Activated CD4-positive, alpha-beta T cell treated with anti-CD3 and anti-CD28 coated beads for 24 hours (primary cell): ENCODE data around the gene CDCA4.

Source experiments
- DNase-seq, 2 donors: peaks; one replicate each; pipeline ENCODE4 v3.0.0-alpha.2; 2020; ENCODE audit warnings: low read depth in 2 of 2

Gene CDCA4

GRCh38 chr14:105013150-105013785 is 7.6 kb downstream of the CDCA4 start:
- no peak for DNase-seq

GRCh38 chr14:105012171-105012985 is 8.5 kb downstream of the CDCA4 start:
- DNase-seq: no peak

GRCh38 chr14:105011312-105011990 is 9.4 kb downstream of the CDCA4 start:
- no peak for DNase-seq

GRCh38 chr14:105010891-105011291 is 10.0 kb downstream of the CDCA4 start:
- DNase-seq: no peak

- no peak for DNase-seq
Observed at GRCh38 chr14:105010106-105010505, 10.8 kb downstream of the CDCA4 start.

- no peak for DNase-seq
Observed at GRCh38 chr14:105007593-105008264, 13.2 kb downstream of the CDCA4 start.

GRCh38 chr14:105006831-105007592 is 13.9 kb downstream of the CDCA4 start:
- DNase-seq: no peak

- no peak for DNase-seq
Observed at GRCh38 chr14:105005929-105006830, 14.7 kb downstream of the CDCA4 start.

GRCh38 chr14:105005329-105005928 is 15.5 kb downstream of the CDCA4 start:
- no peak for DNase-seq

- DNase-seq: no peak
Observed at GRCh38 chr14:104999361-104999760, 21.5 kb downstream of the CDCA4 start.

- DNase-seq: no peak
Observed at GRCh38 chr14:104998801-104999200, 22.1 kb downstream of the CDCA4 start.

- no peak for DNase-seq
Observed at GRCh38 chr14:104996483-104996882, 24.4 kb downstream of the CDCA4 start.

- DNase-seq: no peak
Observed at GRCh38 chr14:104996032-104996431, 24.9 kb downstream of the CDCA4 start.

GRCh38 chr14:104994978-104995377 is 25.9 kb downstream of the CDCA4 start:
- DNase-seq: no peak

GRCh38 chr14:104993808-104994591 is 26.9 kb downstream of the CDCA4 start:
- DNase-seq: no peak

- no peak for DNase-seq
Observed at GRCh38 chr14:104993306-104993705, 27.6 kb downstream of the CDCA4 start.

GRCh38 chr14:104992501-104992900 is 28.4 kb downstream of the CDCA4 start:
- no peak for DNase-seq

- no peak for DNase-seq
Observed at GRCh38 chr14:104991896-104992230, 29.0 kb downstream of the CDCA4 start.

- no peak for DNase-seq
Observed at GRCh38 chr14:104989951-104990303, 31.0 kb downstream of the CDCA4 start.
